Gastroesophageal sphincter (tissue), 4 donors: ENCODE results near the gene ZNF541. TPM values are rescaled to one million over a fixed set of nuclear protein-coding genes. Genes with fewer than 3 reads are reported as not detected.
A peak's percentile ranks its signal among the peaks of the same experiment; 100 is the strongest.

Source experiments
- ATAC-seq: fragments of 150-250 bp; one replicate; pipeline ENCODE4 v1.9.1; 2016; ENCODE audit warnings: mild to moderate bottlenecking, moderate library complexity
- H3K27ac ChIP-seq, 4 donors: fragments of 200-600 bp; sonication (generic) in 3 of 4; 1 replicate in 3 of 4; 2 replicates in 1 of 4; pipeline ENCODE4 v1.5.1; 2016 to 2019
- H3K27me3 ChIP-seq: fragments of 200-600 bp; sonication (generic); one replicate; pipeline ENCODE4 v1.5.1; 2019
- H3K36me3 ChIP-seq, 2 donors: fragments of 200-600 bp; sonication (generic); one replicate each; pipeline ENCODE4 v1.5.1; 2019; ENCODE audit warnings: control low read depth in 1 of 2
- H3K4me1 ChIP-seq, 3 donors: fragments of 200-600 bp; sonication (generic); 1 replicate in 2 of 3; 2 replicates in 1 of 3; pipeline ENCODE4 v1.5.1; 2016 to 2019; ENCODE audit warnings: control low read depth in 2 of 3
- H3K4me3 ChIP-seq, 2 donors: fragments of 200-600 bp; sonication (generic); one replicate each; pipeline ENCODE4 v1.5.1; 2019; ENCODE audit warnings: mild to moderate bottlenecking in 1 of 2, moderate library complexity in 1 of 2
- H3K9me3 ChIP-seq, 3 donors: fragments of 200-600 bp; sonication (generic); one replicate each; pipeline ENCODE4 v1.5.1; 2017 to 2019; ENCODE audit warnings: control low read depth in 2 of 3
- EP300 ChIP-seq: sonication (generic); formaldehyde crosslinking; IDR thresholded peaks from one replicate; pipeline ENCODE4 v1.6.1; 2017; ENCODE audit warnings: antibody characterized with exemption, mild to moderate bottlenecking
- POLR2A ChIP-seq, 2 donors: fragments of 450-650 bp; IDR thresholded peaks; one replicate each; pipeline ENCODE4 v1.6.1; 2017; ENCODE audit warnings: antibody characterized with exemption in 2 of 2, mild to moderate bottlenecking in 2 of 2, moderate library complexity in 1 of 2
- POLR2AphosphoS5 ChIP-seq: sonication (generic); formaldehyde crosslinking; IDR thresholded peaks from one replicate; pipeline ENCODE4 v1.6.1; 2017; ENCODE audit warnings: antibody characterized with exemption
- WGBS, 2 donors: methylation state at CpG; one replicate each; pipeline ENCODE4 v1.1.5; 2018; ENCODE audit warnings: low coverage in 1 of 2; 5-methylcytosine and 5-hydroxymethylcytosine counted together
- total RNA-seq, 4 donors: library from RNA; depleted of rRNA; stranded (reverse); fragments of >200 nt; gene quantifications; one replicate each; pipeline ENCODE4 v1.1.0, GENCODE V29; 2016
- TF ChIP-seq, protein P1 (sequence below), 4 experiments: fragments of 200-600 bp in 2 of 4; fragments of 450-650 bp in 2 of 4; sonication (generic) in 1 of 4; IDR thresholded peaks; one replicate each; pipeline ENCODE4 v1.5.1; 2017 to 2019; ENCODE audit warnings: antibody characterized with exemption in 4 of 4, mild to moderate bottlenecking in 2 of 4, moderate library complexity in 2 of 4

ZNF541 gene
- total RNA-seq, 4 donors from 2014 or later: 0.05 TPM; not detected in 3

DNA sequence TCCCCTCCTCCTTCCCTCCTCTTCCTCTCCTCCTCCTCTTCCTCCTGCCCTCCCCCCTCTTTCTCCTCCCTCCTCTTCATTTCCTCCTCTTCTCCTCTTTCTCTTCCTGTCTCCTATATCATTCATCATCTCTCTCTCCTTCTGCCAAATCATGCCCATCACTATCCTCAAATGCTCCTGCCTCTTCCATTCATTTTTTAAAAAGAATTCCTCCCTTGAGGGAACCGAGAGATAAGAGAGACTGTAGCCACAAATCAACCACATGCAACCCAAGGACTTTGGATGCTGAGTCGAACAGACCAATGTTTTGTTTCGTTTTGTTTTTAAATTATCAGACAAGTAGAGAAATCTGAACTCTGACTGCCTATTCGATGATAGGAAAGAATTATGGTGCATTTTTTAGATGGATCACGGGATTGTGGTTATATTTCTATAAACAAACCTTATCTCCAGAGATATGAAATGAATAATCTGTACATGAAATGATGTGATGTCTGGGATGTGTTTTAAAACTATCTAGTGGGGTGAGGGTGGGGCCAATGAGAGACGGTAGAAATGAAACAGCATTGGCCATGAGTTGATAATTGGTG is 9.5 kb upstream of the ZNF541 start:
- ATAC-seq: no peak
- WGBS, 2 donors: 21 to 50% methylated on average over 6 of the region's 6 CpGs
- H3K27ac ChIP-seq: no peak overlapping the region
- H3K4me3 ChIP-seq: no peak overlapping the region
- no peaks in the 10 kb centered on the region for H3K4me1 ChIP-seq
- no peak for TF ChIP-seq EP300
- no peak for TF ChIP-seq POLR2AphosphoS5
- TF ChIP-seq, protein P1, sequence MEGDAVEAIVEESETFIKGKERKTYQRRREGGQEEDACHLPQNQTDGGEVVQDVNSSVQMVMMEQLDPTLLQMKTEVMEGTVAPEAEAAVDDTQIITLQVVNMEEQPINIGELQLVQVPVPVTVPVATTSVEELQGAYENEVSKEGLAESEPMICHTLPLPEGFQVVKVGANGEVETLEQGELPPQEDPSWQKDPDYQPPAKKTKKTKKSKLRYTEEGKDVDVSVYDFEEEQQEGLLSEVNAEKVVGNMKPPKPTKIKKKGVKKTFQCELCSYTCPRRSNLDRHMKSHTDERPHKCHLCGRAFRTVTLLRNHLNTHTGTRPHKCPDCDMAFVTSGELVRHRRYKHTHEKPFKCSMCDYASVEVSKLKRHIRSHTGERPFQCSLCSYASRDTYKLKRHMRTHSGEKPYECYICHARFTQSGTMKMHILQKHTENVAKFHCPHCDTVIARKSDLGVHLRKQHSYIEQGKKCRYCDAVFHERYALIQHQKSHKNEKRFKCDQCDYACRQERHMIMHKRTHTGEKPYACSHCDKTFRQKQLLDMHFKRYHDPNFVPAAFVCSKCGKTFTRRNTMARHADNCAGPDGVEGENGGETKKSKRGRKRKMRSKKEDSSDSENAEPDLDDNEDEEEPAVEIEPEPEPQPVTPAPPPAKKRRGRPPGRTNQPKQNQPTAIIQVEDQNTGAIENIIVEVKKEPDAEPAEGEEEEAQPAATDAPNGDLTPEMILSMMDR (IDR thresholded peaks at IDR 0.05): no peak
- no peak for TF ChIP-seq POLR2A (IDR thresholded peaks at IDR 0.05)
- H3K27me3 ChIP-seq: peaks cover 9% of the 10 kb centered on the region
- no peaks in the 10 kb centered on the region for H3K36me3 ChIP-seq
- peaks cover 0 to 8% (median 0%) of the 10 kb centered on the region in 3 donors for H3K9me3 ChIP-seq

GRCh38 chr19:47581605-47582319 is 8.8 kb upstream of the ZNF541 start:
- Histone ChIP-seq H3K27me3 (peaks cover 9% of the 10 kb centered on the region), H3K4me3 (no peak overlapping the region), H3K36me3 (no peaks in the 10 kb centered on the region), H3K27ac (no peak overlapping the region), H3K9me3 (peaks cover 0 to 8% (median 0%) of the 10 kb centered on the region in 3 donors), H3K4me1 (no peaks in the 10 kb centered on the region)
- ATAC-seq: no peak
- WGBS, 2 donors: 58 to 59% methylated on average over 4 to 6 of the region's 6 CpGs
- TF ChIP-seq EP300 (no peak), POLR2A (IDR thresholded peaks at IDR 0.05) (no peak), POLR2AphosphoS5 (no peak)
- TF ChIP-seq, protein P1 (IDR thresholded peaks at IDR 0.05): no peak

GRCh38 chr19:47580397-47580796 is 7.4 kb upstream of the ZNF541 start:
- Histone ChIP-seq H3K4me3 (no peak overlapping the region), H3K36me3 (no peaks in the 10 kb centered on the region), H3K9me3 (no peaks in the 10 kb centered on the region), H3K27ac (no peak overlapping the region), H3K4me1 (no peaks in the 10 kb centered on the region), H3K27me3 (no peaks in the 10 kb centered on the region)
- ATAC-seq: no peak
- TF ChIP-seq POLR2A (IDR thresholded peaks at IDR 0.05): no peak
- TF ChIP-seq EP300: no peak
- TF ChIP-seq, protein P1 (IDR thresholded peaks at IDR 0.05): no peak
- no peak for TF ChIP-seq POLR2AphosphoS5
- WGBS, 2 donors: 70 to 93% methylated on average over 2 to 3 of the region's 3 CpGs

- 51 to 60% methylated on average over 5 to 17 of the region's 22 CpGs for WGBS, 2 donors
- H3K9me3 ChIP-seq: no peaks in the 10 kb centered on the region
- H3K4me3 ChIP-seq: peak overlapping the region in 1 of 2 donors; percentile 49
Measured at GRCh38 chr19:47572635-47573034, 313 bp downstream of the ZNF541 start.

More at GRCh38 chr19:47572635-47573034, 313 bp downstream of the ZNF541 start:
- H3K36me3 ChIP-seq: no peaks in the 10 kb centered on the region
- H3K4me1 ChIP-seq: peaks cover 0 to 12% (median 0%) of the 10 kb centered on the region in 3 donors
- H3K27me3 ChIP-seq: no peaks in the 10 kb centered on the region
- ATAC-seq: no peak
- no peak for TF ChIP-seq POLR2AphosphoS5
- TF ChIP-seq, protein P1 (IDR thresholded peaks at IDR 0.05): no peak
- TF ChIP-seq EP300: no peak
- no peak for TF ChIP-seq POLR2A (IDR thresholded peaks at IDR 0.05)
- no peak overlapping the region for H3K27ac ChIP-seq
